A549 treated with ZK216348 at 1 μM for 4 hours (cell line): ENCODE results near the gene CELSR1. TPM values are rescaled to one million over a fixed set of nuclear protein-coding genes. Genes with fewer than 3 reads are reported as not detected.

Experiments
- total RNA-seq: library from RNA; stranded (reverse); fragments of 200-300 nt; extraction: Qiagen RNA extraction; gene quantifications from 5 replicates; pipeline ENCODE4 v1.2.3, GENCODE V29; 2022; ENCODE audit warnings: low read depth

Gene CELSR1
- 17.2 to 31.0 TPM (median 28.1 TPM) in 5 replicates for total RNA-seq

DNA sequence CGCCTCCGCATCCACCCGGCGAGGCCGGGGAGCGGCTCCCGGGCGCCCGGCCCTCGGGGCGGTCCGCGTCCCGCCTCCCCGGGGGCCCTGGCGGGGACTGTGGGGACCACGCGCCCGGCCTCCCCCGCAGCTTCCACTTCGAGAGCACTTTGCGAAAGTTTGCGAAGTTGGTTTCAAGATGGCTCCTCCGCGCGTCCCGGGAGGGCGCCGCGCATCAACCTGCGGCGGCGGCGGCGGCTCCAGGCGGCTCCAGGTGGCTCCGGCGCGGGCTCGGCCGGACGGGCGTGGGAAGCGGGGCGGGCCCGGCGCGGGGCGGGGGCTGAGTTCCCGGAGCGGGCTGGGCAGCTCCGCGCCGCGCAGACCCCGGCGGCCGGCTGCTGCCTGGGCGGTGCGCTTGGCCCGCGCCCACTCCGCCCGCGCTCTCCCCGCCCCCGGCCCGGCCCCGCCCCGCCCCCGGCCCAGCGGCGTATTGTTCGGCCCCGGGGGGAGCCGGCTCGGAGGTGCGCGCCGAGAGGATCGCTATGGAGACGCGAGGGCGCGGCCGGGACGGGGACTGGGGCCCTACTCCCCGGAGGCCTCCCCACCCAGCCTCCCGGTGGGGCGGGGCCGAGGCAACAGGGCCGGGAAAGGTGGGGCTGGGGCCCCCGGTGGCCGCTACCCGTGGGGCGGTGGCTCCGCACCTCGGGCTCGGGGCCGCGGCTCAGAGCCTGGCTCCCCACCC is at the start of gene CELSR1:
Gene CELSR1 (minus strand): TSS at position 396 of the 721 bp plus-strand sequence. CDS start 450 bp downstream, outside the sequence.

GRCh38 chr22:46335201-46336118 is 202.0 kb downstream of the CELSR1 start, which contains the start of gene TRMU:
Gene TRMU (plus strand): TSS chr22:46335714. CDS start chr22:46335765, 51 bp downstream.

Other genes with a start within 250 kb of the CELSR1 start
- gene GTSE1, start 240.8 kb downstream of the CELSR1 start, total RNA-seq: 24.7 to 35.3 TPM (median 32.0 TPM) in 5 replicates
- gene TRMU, start 201.9 kb downstream of the CELSR1 start, total RNA-seq: 28.4 to 43.3 TPM (median 38.8 TPM) in 5 replicates
- 10.5 to 25.3 TPM (median 20.7 TPM) in 5 replicates for gene GRAMD4, start 82.8 kb upstream of the CELSR1 start, total RNA-seq
- 19.8 to 24.8 TPM (median 24.5 TPM) in 5 replicates for gene CERK, start 200.6 kb upstream of the CELSR1 start, total RNA-seq
- gene TBC1D22A, start 225.0 kb upstream of the CELSR1 start, total RNA-seq: 7.5 to 11.0 TPM (median 10.2 TPM) in 5 replicates